ENCODE data around the gene QRFP.

Gene QRFP

GRCh38 chr9:130905902-130906734 is 9.5 kb upstream of the QRFP start:
- in situ Hi-C loops (cut with MboI; ENCODE audit: low sequenced_read_pairs): no loop called here

- in situ Hi-C loops (cut with MboI; ENCODE audit: low sequenced_read_pairs): no loop called here
These were observed 8.7 kb upstream of the QRFP start for GRCh38 chr9:130905125-130905901.

GRCh38 chr9:130904070-130905044 is 7.7 kb upstream of the QRFP start:
- in situ Hi-C loops (cut with MboI; ENCODE audit: low sequenced_read_pairs): no loop called here

- in situ Hi-C loops (cut with MboI; ENCODE audit: low sequenced_read_pairs): no loop called here
These were observed 6.8 kb upstream of the QRFP start for GRCh38 chr9:130903194-130904069.

GRCh38 chr9:130902204-130903185 is 5.9 kb upstream of the QRFP start:
- in situ Hi-C loops (cut with MboI; ENCODE audit: low sequenced_read_pairs): no loop called here

GRCh38 chr9:130901498-130902203 is 5.0 kb upstream of the QRFP start:
- in situ Hi-C loops (cut with MboI; ENCODE audit: low sequenced_read_pairs): no loop called here

GRCh38 chr9:130900701-130901497 is 4.3 kb upstream of the QRFP start:
- in situ Hi-C loops (cut with MboI; ENCODE audit: low sequenced_read_pairs): no loop called here

- in situ Hi-C loops (cut with MboI; ENCODE audit: low sequenced_read_pairs): no loop called here
These were observed 2.6 kb upstream of the QRFP start for GRCh38 chr9:130899051-130899748.

- in situ Hi-C loops (cut with MboI; ENCODE audit: low sequenced_read_pairs): no loop called here
These were observed 1.9 kb upstream of the QRFP start for GRCh38 chr9:130898552-130898852.

- in situ Hi-C loops (cut with MboI; ENCODE audit: low sequenced_read_pairs): no loop called here
These were observed 1.4 kb upstream of the QRFP start for GRCh38 chr9:130897848-130898551.

- in situ Hi-C loops (cut with MboI; ENCODE audit: low sequenced_read_pairs): no loop called here
These were observed 616 bp upstream of the QRFP start for GRCh38 chr9:130897105-130897751.

GRCh38 chr9:130895481-130896232 is 955 bp downstream of the QRFP start:
- in situ Hi-C loops (cut with MboI; ENCODE audit: low sequenced_read_pairs): no loop called here

- in situ Hi-C loops (cut with MboI; ENCODE audit: low sequenced_read_pairs): no loop called here
These were observed 1.6 kb downstream of the QRFP start for GRCh38 chr9:130895038-130895437.

GRCh38 chr9:130894546-130894945 is 2.1 kb downstream of the QRFP start:
- in situ Hi-C loops (cut with MboI; ENCODE audit: low sequenced_read_pairs): no loop called here

Measured in HL-60/S4 treated with phorbol 12-myristate 13-acetate at 8.2 ng/mL for 4 days and 3 days (cell line).